Inferior parietal cortex (tissue), 1 donor: ENCODE results near the gene RILPL1.

Source experiments
- DNase-seq: peaks from one replicate; pipeline ENCODE4 v3.0.0-alpha.2; 2016; ENCODE audit errors: extremely low spot score

RILPL1 gene

GRCh38 chr12:123428591-123428990, 104.9 kb downstream of the RILPL1 start:
- DNase-seq = no peak

- DNase-seq = no peak
Measured at GRCh38 chr12:123427036-123427769, 106.3 kb downstream of the RILPL1 start.

GRCh38 chr12:123421314-123421713, 112.2 kb downstream of the RILPL1 start:
- no peak for DNase-seq
